Nucleus accumbens (tissue), 56 donors: Measurements from ENCODE around the gene SDHAF2.

Experiments used
- DNase-seq, 56 donors: peaks; one replicate each; lab custom pipeline; 2025; lab: John Stamatoyannopoulos, UW

SDHAF2 gene

GRCh38 chr11:61494381-61494961, 64.5 kb downstream of the SDHAF2 start:
- no peak for DNase-seq

GRCh38 chr11:61495801-61496601, 66.1 kb downstream of the SDHAF2 start:
- DNase-seq: peak in 14 of 56 donors; percentile 18 to 73 (median 45)
